GM23338 (cell line): ENCODE data around the gene TMEM59. TPM values are rescaled to one million over a fixed set of nuclear protein-coding genes. Genes with fewer than 3 reads are reported as not detected.

Source experiments
- ATAC-seq: fragments of 200-7000 bp; cut with Tn5 transposase; 3 replicates; pipeline ENCODE4 v1.9.1; 2020
- DNase-seq: peaks from one replicate; pipeline ENCODE4 v3.0.0-alpha.2; 2015; ENCODE audit warnings: low spot score
- H2AFZ ChIP-seq: fragments of 200-600 bp; sonication (generic); 2 replicates; pipeline ENCODE4 v1.8.0; 2016; ENCODE audit warnings: antibody characterized with exemption, mild to moderate bottlenecking, moderate library complexity
- H3F3A ChIP-seq: fragments of 200-600 bp; sonication (generic); replicated peaks from 2 replicates; pipeline ENCODE4 v1.8.0; 2017; ENCODE audit warnings: antibody characterized with exemption, mixed run types, low read depth
- H3K27ac ChIP-seq: fragments of 200-600 bp; sonication (generic); 2 replicates; pipeline ENCODE4 v1.6.1; 2016; ENCODE audit warnings: low read depth
- H3K27me3 ChIP-seq: fragments of 200-600 bp; sonication (generic); 2 replicates; pipeline ENCODE4 v1.8.0; 2016; ENCODE audit warnings: mild to moderate bottlenecking, mixed run types, moderate library complexity; ENCODE audit not compliant: insufficient read depth
- H3K36me3 ChIP-seq: fragments of 200-600 bp; sonication (generic); 2 replicates; pipeline ENCODE4 v1.8.0; 2016; ENCODE audit warnings: mild to moderate bottlenecking; ENCODE audit not compliant: insufficient read depth
- H3K4me1 ChIP-seq: fragments of 200-600 bp; sonication (generic); 2 replicates; pipeline ENCODE4 v1.8.0; 2016; ENCODE audit warnings: mild to moderate bottlenecking, moderate library complexity; ENCODE audit not compliant: insufficient read depth
- H3K4me2 ChIP-seq: fragments of 200-600 bp; sonication (generic); 2 replicates; pipeline ENCODE4 v1.7.1; 2017; ENCODE audit warnings: mixed run types
- H3K4me3 ChIP-seq: fragments of 200-600 bp; sonication (generic); 2 replicates; pipeline ENCODE4 v1.6.1; 2016; ENCODE audit warnings: mixed run types
- H3K79me2 ChIP-seq: fragments of 200-600 bp; sonication (generic); replicated peaks from 2 replicates; pipeline ENCODE4 v1.8.0; 2017; ENCODE audit warnings: mild to moderate bottlenecking; ENCODE audit not compliant: insufficient read depth
- H3K9me2 ChIP-seq: fragments of 200-600 bp; sonication (generic); 2 replicates; pipeline ENCODE4 v1.8.0; 2017; ENCODE audit not compliant: insufficient read depth
- H4K20me1 ChIP-seq: fragments of 200-600 bp; sonication (generic); replicated peaks from 2 replicates; pipeline ENCODE4 v1.8.0; 2017; ENCODE audit warnings: mild to moderate bottlenecking; ENCODE audit not compliant: insufficient read depth
- H3K27ac Mint-ChIP-seq: 2 replicates; pipeline ENCODE4 v1.8.0; 2020; ENCODE audit warnings: inconsistent platforms, mild to moderate bottlenecking, moderate library complexity, mixed read lengths
- H3K27me3 Mint-ChIP-seq: 3 replicates; pipeline ENCODE4 v1.8.0; 2022; ENCODE audit warnings: low read depth, mild to moderate bottlenecking, moderate library complexity, mixed read lengths, inconsistent platforms; ENCODE audit not compliant: insufficient read depth, poor library complexity
- H3K36me3 Mint-ChIP-seq: 3 replicates; pipeline ENCODE4 v1.8.0; 2021; ENCODE audit warnings: low read depth, mild to moderate bottlenecking, inconsistent platforms, moderate library complexity, mixed read lengths
- H3K4me1 Mint-ChIP-seq: 3 replicates; pipeline ENCODE4 v1.8.0; 2020; ENCODE audit warnings: mild to moderate bottlenecking, inconsistent platforms, mixed read lengths
- H3K4me3 Mint-ChIP-seq: 3 replicates; pipeline ENCODE4 v1.8.0; 2021; ENCODE audit warnings: moderate library complexity, mild to moderate bottlenecking, inconsistent platforms, mixed read lengths
- H3K9me3 Mint-ChIP-seq: 3 replicates; pipeline ENCODE4 v1.8.0; 2020; ENCODE audit warnings: moderate library complexity, mild to moderate bottlenecking, inconsistent platforms, mixed read lengths
- CREB1 ChIP-seq: fragments of 250-450 bp; sonication (Bioruptor Pico); IDR thresholded peaks from 2 replicates; pipeline ENCODE4 v1.5.0; 2020; ENCODE audit warnings: low read depth, mild to moderate bottlenecking, moderate library complexity
- CTCF ChIP-seq, 2 experiments: fragments of 200-600 bp in 1 of 2; sonication (generic) in 1 of 2; conservative IDR thresholded peaks; 2 replicates each; pipeline versions ENCODE4 v1.5.1 to v1.6.1; 2016 to 2017; ENCODE audit warnings: antibody characterized with exemption in 2 of 2, low read depth in 2 of 2, mild to moderate bottlenecking in 2 of 2, moderate library complexity in 1 of 2
- ETS1 ChIP-seq: IDR thresholded peaks from 2 replicates; pipeline ENCODE4 v1.6.1; 2016; ENCODE audit warnings: antibody characterized with exemption
- EZH2 ChIP-seq: fragments of 200-600 bp; sonication (generic); IDR thresholded peaks from one replicate; pipeline ENCODE4 v1.8.0; 2017; ENCODE audit warnings: antibody characterized with exemption, mild to moderate bottlenecking, low read depth; ENCODE audit not compliant: unreplicated experiment
- NANOG ChIP-seq: IDR thresholded peaks from 2 replicates; pipeline ENCODE4 v1.6.1; 2016; ENCODE audit warnings: antibody characterized with exemption, borderline replicate concordance
- REST ChIP-seq: IDR thresholded peaks from one replicate; pipeline ENCODE4 v1.6.1; 2018; ENCODE audit warnings: antibody characterized with exemption; ENCODE audit not compliant: unreplicated experiment
- STAT1 ChIP-seq: IDR thresholded peaks from one replicate; pipeline ENCODE4 v1.6.1; 2016; ENCODE audit warnings: antibody characterized with exemption; ENCODE audit not compliant: unreplicated experiment
- ZNF331 ChIP-seq: fragments of 250-450 bp; sonication (Bioruptor Pico); IDR thresholded peaks from 2 replicates; pipeline ENCODE4 v1.5.0; 2020; ENCODE audit warnings: low read depth, mild to moderate bottlenecking, moderate library complexity
- ZNF462 ChIP-seq: fragments of 250-450 bp; sonication (Bioruptor Pico); IDR thresholded peaks from 2 replicates; pipeline ENCODE4 v1.5.0; 2020; ENCODE audit warnings: mild to moderate bottlenecking, moderate library complexity
- polyA plus RNA-seq: library from polyadenylated mRNA; unstranded; fragments of >200 nt; fragmentation: Nextera tagmentation; extraction: Ambion mirVana; gene quantifications from 2 replicates; pipeline ENCODE4 v1.2.1, GENCODE V29; 2016
- total RNA-seq: library from RNA; depleted of rRNA; stranded (reverse); fragments of >200 nt; shearing (Covaris generic); gene quantifications from 2 replicates; pipeline ENCODE4 v1.2.3, GENCODE V29; 2014

TMEM59 gene
- total and polyA plus RNA-seq, 2 experiments from 2014 or later = 81.9 to 132 TPM

- ATAC-seq = no peak
- H3K4me1 ChIP-seq = no peaks in the 10 kb centered on the region
Measured at GRCh38 chr1:53998223-53998622, 54.8 kb downstream of the TMEM59 start.

More at GRCh38 chr1:53998223-53998622, 54.8 kb downstream of the TMEM59 start:
- Mint-ChIP-seq H3K27me3 (no peaks in the 10 kb centered on the region), H3K36me3 (no peaks in the 10 kb centered on the region), H3K27ac (no peak overlapping the region), H3K9me3 (peaks cover 4% of the 10 kb centered on the region; the same call in 2 of the 3 replicates), H3K4me3 (no peak overlapping the region), H3K4me1 (no peaks in the 10 kb centered on the region)
- no peak for DNase-seq
- Histone ChIP-seq H3K27ac (no peak overlapping the region), H2AFZ (no peak overlapping the region), H3K36me3 (no peaks in the 10 kb centered on the region), H3K79me2 (no peaks in the 10 kb centered on the region), H3K4me2 (no peak overlapping the region), H3F3A (no peaks in the 10 kb centered on the region), H4K20me1 (no peaks in the 10 kb centered on the region), H3K27me3 (no peaks in the 10 kb centered on the region), H3K4me3 (no peak overlapping the region), H3K9me2 (no peaks in the 10 kb centered on the region)
- TF ChIP-seq ZNF462 (CRISPR knock-in tag) (no peak), CREB1 (CRISPR knock-in tag) (no peak), NANOG (no peak), ZNF331 (CRISPR knock-in tag) (no peak), ETS1 (no peak), EZH2 (no peak), STAT1 (no peak), CTCF (conservative IDR thresholded peaks at IDR 0.05; ENCODE audit: low read depth in 2 of 2) (no peak), REST (no peak)
